Hepatocyte (in vitro differentiated cells): Measurements from ENCODE around the gene CCNQ.

ENCODE experiments used
- CTCF ChIP-seq: fragments of 200-600 bp; sonication (generic); IDR thresholded peaks from 2 replicates; pipeline ENCODE4 v1.5.1; 2016; ENCODE audit warnings: antibody characterized with exemption, mild to moderate bottlenecking; ENCODE audit not compliant: poor library complexity
- EZH2 ChIP-seq: fragments of 200-600 bp; sonication (generic); IDR thresholded peaks from 2 replicates; pipeline ENCODE4 v1.6.1; 2016; ENCODE audit warnings: antibody characterized with exemption, mild to moderate bottlenecking, borderline replicate concordance
- EZH2phosphoT487 ChIP-seq: fragments of 200-600 bp; sonication (generic); IDR thresholded peaks from one replicate; pipeline ENCODE4 v1.6.1; 2018; ENCODE audit warnings: antibody characterized with exemption, mild to moderate bottlenecking, low read depth, moderate library complexity; ENCODE audit not compliant: unreplicated experiment, severe bottlenecking

DNA sequence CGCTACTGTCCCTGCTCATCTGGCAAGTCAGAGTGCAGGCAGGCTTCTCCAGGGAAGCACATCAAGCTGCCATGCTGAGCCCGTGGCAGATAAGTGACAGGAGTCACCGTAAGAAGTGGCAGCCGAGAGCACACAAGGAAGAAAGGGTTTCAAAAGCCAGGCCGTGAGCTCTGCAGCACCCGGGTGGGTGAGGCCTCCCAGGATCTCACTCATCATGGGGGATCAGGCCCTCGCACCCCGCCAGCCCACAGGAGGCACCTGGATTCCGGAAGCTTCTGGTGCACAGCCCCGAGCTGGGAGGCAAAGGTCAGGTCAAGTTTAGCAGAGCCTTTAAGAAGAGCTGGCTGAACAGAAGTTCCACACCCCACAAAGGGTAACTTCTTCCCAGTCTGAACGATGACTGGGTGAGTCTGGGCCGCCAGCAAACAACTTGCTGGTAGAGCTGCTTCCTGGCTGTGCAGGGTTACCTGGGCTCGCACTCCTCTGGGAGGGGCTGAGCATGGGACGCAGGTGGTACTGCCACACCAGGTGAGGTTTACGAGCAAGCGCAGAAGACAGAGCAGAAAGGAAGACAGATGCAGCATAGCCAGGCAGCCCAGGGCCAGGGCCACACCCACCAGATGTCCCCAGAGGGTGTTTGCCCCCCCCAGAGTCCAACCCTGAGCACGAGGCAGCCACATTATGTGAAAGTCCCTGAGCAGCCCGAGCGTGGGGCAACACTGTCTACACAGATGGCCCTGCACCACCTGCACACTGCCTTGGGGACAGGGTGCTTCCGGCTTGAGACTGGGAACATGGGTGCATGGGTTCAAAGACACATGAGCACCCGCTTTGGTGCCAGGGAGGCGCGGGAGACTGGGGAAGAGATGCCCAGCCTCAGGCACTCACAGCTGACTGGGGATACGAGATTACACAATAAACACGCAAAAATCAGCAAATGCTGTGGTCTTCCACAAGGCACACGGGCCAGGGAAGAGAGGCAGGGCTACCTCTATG is 7.7 kb downstream of the CCNQ start:
- no peak for TF ChIP-seq CTCF
- TF ChIP-seq EZH2phosphoT487: no peak
- no peak for TF ChIP-seq EZH2
